ENCODE data around the gene ITIH5.

ITIH5 gene

GRCh38 chr10:7626283-7626682 lies 40.5 kb downstream of the ITIH5 start:
- DNase-seq (ENCODE audit: low spot score), result no peak

- no peak for DNase-seq (ENCODE audit: low spot score)
Measured at GRCh38 chr10:7625836-7626235, 40.9 kb downstream of the ITIH5 start.

GRCh38 chr10:7625009-7625408 lies 41.8 kb downstream of the ITIH5 start:
- DNase-seq (ENCODE audit: low spot score), result no peak

- DNase-seq (ENCODE audit: low spot score), result no peak
Measured at GRCh38 chr10:7622969-7623368, 43.8 kb downstream of the ITIH5 start.

- DNase-seq (ENCODE audit: low spot score), result no peak
Measured at GRCh38 chr10:7618461-7618860, 48.3 kb downstream of the ITIH5 start.

GRCh38 chr10:7611909-7612308 lies 54.9 kb downstream of the ITIH5 start:
- DNase-seq (ENCODE audit: low spot score), result no peak

GRCh38 chr10:7610651-7611389 lies 55.9 kb downstream of the ITIH5 start:
- DNase-seq (ENCODE audit: low spot score), result no peak

GRCh38 chr10:7610026-7610425 lies 56.7 kb downstream of the ITIH5 start:
- DNase-seq (ENCODE audit: low spot score), result no peak

GRCh38 chr10:7609556-7609955 lies 57.2 kb downstream of the ITIH5 start:
- no peak for DNase-seq (ENCODE audit: low spot score)

GRCh38 chr10:7608001-7608400 lies 58.8 kb downstream of the ITIH5 start:
- no peak for DNase-seq (ENCODE audit: low spot score)

GRCh38 chr10:7606951-7607404 lies 59.8 kb downstream of the ITIH5 start:
- no peak for DNase-seq (ENCODE audit: low spot score)

- DNase-seq (ENCODE audit: low spot score), result no peak
Measured at GRCh38 chr10:7605565-7606295, 61.0 kb downstream of the ITIH5 start.

- DNase-seq (ENCODE audit: low spot score), result no peak
Measured at GRCh38 chr10:7601023-7601656, 65.6 kb downstream of the ITIH5 start.

GRCh38 chr10:7598771-7599170 lies 68.0 kb downstream of the ITIH5 start:
- DNase-seq (ENCODE audit: low spot score), result no peak

GRCh38 chr10:7596356-7596755 lies 70.4 kb downstream of the ITIH5 start:
- DNase-seq (ENCODE audit: low spot score), result no peak

- no peak for DNase-seq (ENCODE audit: low spot score)
Measured at GRCh38 chr10:7593905-7594304, 72.9 kb downstream of the ITIH5 start.

GRCh38 chr10:7593063-7593462 lies 73.7 kb downstream of the ITIH5 start:
- no peak for DNase-seq (ENCODE audit: low spot score)

GRCh38 chr10:7592627-7593026 lies 74.1 kb downstream of the ITIH5 start:
- no peak for DNase-seq (ENCODE audit: low spot score)

- DNase-seq (ENCODE audit: low spot score), result no peak
Measured at GRCh38 chr10:7590271-7590670, 76.5 kb downstream of the ITIH5 start.

- no peak for DNase-seq (ENCODE audit: low spot score)
Measured at GRCh38 chr10:7589748-7590147, 77.0 kb downstream of the ITIH5 start.

- no peak for DNase-seq (ENCODE audit: low spot score)
Measured at GRCh38 chr10:7587865-7588188, 78.9 kb downstream of the ITIH5 start.

GRCh38 chr10:7587168-7587864 lies 79.5 kb downstream of the ITIH5 start:
- DNase-seq (ENCODE audit: low spot score), result no peak

GRCh38 chr10:7585228-7585627 lies 81.5 kb downstream of the ITIH5 start:
- DNase-seq (ENCODE audit: low spot score), result no peak

Data from CD4-positive, alpha-beta T cell treated with Interleukin-2 at 100 ng/mL for 4 hours (primary cell).